Astrocyte of the cerebellum (primary cell): ENCODE data around the gene LENG9.

Source experiments
- DNase-seq: peaks from one replicate; pipeline ENCODE4 v3.0.0-alpha.2; 2011; ENCODE audit warnings: low read depth
- H3K4me3 ChIP-seq: 2 replicates; pipeline ENCODE4 v1.5.1; 2011; ENCODE audit warnings: mild to moderate bottlenecking, low read depth, low read length, moderate library complexity
- CTCF ChIP-seq: IDR thresholded peaks from 2 replicates; pipeline ENCODE4 v1.5.1; 2012; ENCODE audit warnings: low read length, low read depth, moderate library complexity, mild to moderate bottlenecking; ENCODE audit errors: missing control alignments
- in situ Hi-C: cut with HindIII; loops from 2 replicates; pipeline ENCODE4 v1.10.0; 2017; ENCODE audit warnings: low sequenced_read_pairs

The LENG9 gene

GRCh38 chr19:54444737-54445136 is 18.8 kb downstream of the LENG9 start:
- DNase-seq: no peak
- in situ Hi-C loops: no loop called here
- TF ChIP-seq CTCF: no peak
- no peak overlapping the region for H3K4me3 ChIP-seq

- TF ChIP-seq CTCF: no peak
- in situ Hi-C loops: no loop called here
- DNase-seq: no peak
- H3K4me3 ChIP-seq: no peak overlapping the region
Observed at GRCh38 chr19:54440641-54441040, 22.9 kb downstream of the LENG9 start.

GRCh38 chr19:54439174-54439851 is 24.3 kb downstream of the LENG9 start:
- peak; percentile 75 for TF ChIP-seq CTCF
- DNase-seq: no peak

GRCh38 chr19:54436628-54437252 is 26.8 kb downstream of the LENG9 start:
- in situ Hi-C loops: no loop called here
- DNase-seq: no peak
- no peak for TF ChIP-seq CTCF
- H3K4me3 ChIP-seq: no peak overlapping the region

More at GRCh38 chr19:54439174-54439851, 24.3 kb downstream of the LENG9 start:
- no peak overlapping the region for H3K4me3 ChIP-seq
- in situ Hi-C loops: no loop called here

- no peak for TF ChIP-seq CTCF
- in situ Hi-C loops: no loop called here
- H3K4me3 ChIP-seq: no peak overlapping the region
- no peak for DNase-seq
Observed at GRCh38 chr19:54436031-54436523, 27.5 kb downstream of the LENG9 start.

- in situ Hi-C loops: no loop called here
- DNase-seq: no peak
- no peak overlapping the region for H3K4me3 ChIP-seq
- TF ChIP-seq CTCF: no peak
Observed at GRCh38 chr19:54435551-54436016, 28.0 kb downstream of the LENG9 start.
